GM19193 (cell line): ENCODE results near the gene C2CD2.
A peak's percentile ranks its signal among the peaks of the same experiment; 100 is the strongest.

ENCODE experiments used
- POLR2A ChIP-seq: IDR thresholded peaks from 4 replicates; pipeline ENCODE4 v1.6.1; 2011; ENCODE audit not compliant: insufficient read depth, insufficient read length; ENCODE audit errors: extremely low read depth

The C2CD2 gene

GRCh38 chr21:41869771-41870170 lies 84.0 kb downstream of the C2CD2 start:
- TF ChIP-seq POLR2A, result no peak

GRCh38 chr21:41868062-41868710 lies 85.6 kb downstream of the C2CD2 start:
- no peak for TF ChIP-seq POLR2A

- TF ChIP-seq POLR2A, result no peak
These were observed 86.5 kb downstream of the C2CD2 start for GRCh38 chr21:41867313-41867712.

- no peak for TF ChIP-seq POLR2A
These were observed 87.5 kb downstream of the C2CD2 start for GRCh38 chr21:41866274-41866809.

GRCh38 chr21:41865002-41865777 lies 88.6 kb downstream of the C2CD2 start:
- TF ChIP-seq POLR2A, result peak; percentile 52

- TF ChIP-seq POLR2A, result no peak
These were observed 89.4 kb downstream of the C2CD2 start for GRCh38 chr21:41864311-41865001.

GRCh38 chr21:41863439-41863740 lies 90.4 kb downstream of the C2CD2 start:
- no peak for TF ChIP-seq POLR2A

GRCh38 chr21:41861987-41862386 lies 91.8 kb downstream of the C2CD2 start:
- TF ChIP-seq POLR2A, result no peak

GRCh38 chr21:41861255-41861654 lies 92.6 kb downstream of the C2CD2 start:
- TF ChIP-seq POLR2A, result no peak

- TF ChIP-seq POLR2A, result no peak
These were observed 94.4 kb downstream of the C2CD2 start for GRCh38 chr21:41859297-41859980.

GRCh38 chr21:41858466-41859296 lies 95.1 kb downstream of the C2CD2 start:
- no peak for TF ChIP-seq POLR2A

GRCh38 chr21:41857771-41858300 lies 96.0 kb downstream of the C2CD2 start:
- TF ChIP-seq POLR2A, result no peak

GRCh38 chr21:41856572-41856971 lies 97.2 kb downstream of the C2CD2 start:
- no peak for TF ChIP-seq POLR2A

- no peak for TF ChIP-seq POLR2A
These were observed 99.3 kb downstream of the C2CD2 start for GRCh38 chr21:41854426-41854995.
